Activated T-cell treated with anti-CD3 and anti-CD28 coated beads, Interleukin-2, amount 50 U/mL, for 48 hours (primary cell): ENCODE measurements around the gene SHQ1.

ENCODE experiments used
- DNase-seq, 2 experiments: peaks; one replicate each; pipeline ENCODE4 v3.0.0-alpha.2; 2020

The SHQ1 gene

DNA sequence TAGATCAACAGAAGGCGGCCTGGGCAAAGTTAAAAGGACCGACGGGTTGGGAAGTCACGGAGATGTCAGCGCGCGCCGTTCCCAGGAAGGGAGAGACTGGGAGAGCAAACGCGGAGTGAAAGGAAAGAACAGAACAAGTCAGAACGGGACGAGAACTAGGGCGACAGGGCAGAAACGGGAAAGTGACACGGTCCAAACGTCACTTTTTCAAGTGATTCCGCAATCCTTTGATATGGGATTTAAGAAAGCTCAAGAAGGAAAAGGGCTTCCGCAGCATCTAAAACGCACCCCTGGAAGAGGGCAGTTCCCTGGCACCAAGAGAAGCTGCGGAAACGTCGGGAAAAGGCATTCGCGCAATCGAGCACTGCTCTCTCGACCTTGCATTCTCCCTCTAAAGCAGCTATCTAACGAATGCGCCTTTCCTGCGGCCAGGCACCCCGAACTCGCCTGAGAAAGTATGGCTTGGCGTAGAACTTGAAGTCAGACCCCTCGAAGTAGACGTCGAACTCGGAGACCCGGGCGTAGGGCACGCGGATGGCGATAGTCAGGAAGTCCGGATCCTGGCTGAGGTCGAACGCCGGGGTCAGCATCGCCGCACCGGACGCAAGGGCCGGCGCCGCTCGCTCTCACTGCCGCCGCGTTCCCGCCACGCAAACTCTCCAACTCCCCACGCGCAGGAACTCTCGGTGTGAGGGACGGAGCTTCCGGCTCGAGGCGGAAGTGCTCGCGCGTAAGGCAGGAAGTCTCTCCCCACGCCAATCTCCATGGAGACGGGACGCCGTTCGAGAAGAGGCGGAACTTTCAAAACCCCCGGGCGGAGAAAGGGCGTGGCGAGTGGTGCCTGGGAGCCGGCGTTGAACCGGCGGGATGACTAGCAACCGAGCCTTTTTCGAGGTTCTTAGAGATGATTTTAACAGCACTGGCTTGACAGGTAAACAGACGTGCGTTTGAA is at the start of gene SHQ1:
Gene SHQ1 (minus strand): TSS at position 695 of the 952 bp plus-strand sequence. CDS start 105 bp downstream, at position 590.
- DNase-seq, result peak; percentile 98

DNA sequence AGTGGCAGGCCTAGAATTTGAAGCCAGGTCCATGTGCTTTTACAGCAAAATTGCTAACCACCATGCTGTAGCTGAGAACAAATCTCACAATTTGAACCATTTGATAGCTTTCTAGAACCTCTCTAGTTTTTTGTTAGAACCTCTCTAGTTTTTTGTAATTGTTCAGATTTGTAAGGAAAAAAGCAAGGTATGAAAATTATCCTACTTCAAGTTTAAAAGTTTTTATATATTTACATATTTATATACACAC is 49.4 kb upstream of the SHQ1 start:
- DNase-seq, result no peak

DNA sequence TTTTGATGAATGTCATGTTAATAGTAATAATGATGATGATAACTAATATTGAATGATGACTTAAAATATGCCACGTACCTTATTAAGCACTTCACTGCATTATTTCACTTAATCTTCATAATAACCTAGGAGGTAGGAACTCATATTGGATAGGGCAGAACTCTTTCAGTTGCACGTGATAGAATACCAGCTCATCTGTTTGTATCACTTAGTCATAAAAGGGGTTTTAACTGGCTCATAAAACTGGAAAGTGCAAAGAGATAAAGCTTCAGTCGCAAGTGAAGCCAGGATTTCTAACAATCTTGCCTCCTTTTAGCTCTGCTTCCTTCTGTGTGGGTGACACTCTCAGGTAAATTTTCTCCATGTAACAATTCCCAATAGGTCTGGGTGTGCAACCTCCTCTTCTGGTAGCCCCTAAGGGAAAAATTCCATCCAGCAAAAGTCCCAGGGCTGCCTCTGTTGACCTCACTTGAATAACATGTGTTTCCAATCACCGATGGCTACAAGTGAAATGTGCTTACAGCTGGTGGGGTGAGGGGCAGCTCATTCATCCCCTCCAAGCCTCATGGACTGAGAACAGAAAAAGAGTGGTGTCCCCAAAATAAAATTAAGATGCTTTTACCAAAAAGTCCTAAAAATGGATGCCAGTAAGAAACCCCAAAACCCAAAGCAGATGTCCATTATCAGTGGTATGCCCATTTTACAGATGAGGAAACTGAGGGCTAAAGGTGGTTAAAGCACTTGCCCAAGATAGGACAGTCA is 48.9 kb upstream of the SHQ1 start:
- DNase-seq, result no peak

DNA sequence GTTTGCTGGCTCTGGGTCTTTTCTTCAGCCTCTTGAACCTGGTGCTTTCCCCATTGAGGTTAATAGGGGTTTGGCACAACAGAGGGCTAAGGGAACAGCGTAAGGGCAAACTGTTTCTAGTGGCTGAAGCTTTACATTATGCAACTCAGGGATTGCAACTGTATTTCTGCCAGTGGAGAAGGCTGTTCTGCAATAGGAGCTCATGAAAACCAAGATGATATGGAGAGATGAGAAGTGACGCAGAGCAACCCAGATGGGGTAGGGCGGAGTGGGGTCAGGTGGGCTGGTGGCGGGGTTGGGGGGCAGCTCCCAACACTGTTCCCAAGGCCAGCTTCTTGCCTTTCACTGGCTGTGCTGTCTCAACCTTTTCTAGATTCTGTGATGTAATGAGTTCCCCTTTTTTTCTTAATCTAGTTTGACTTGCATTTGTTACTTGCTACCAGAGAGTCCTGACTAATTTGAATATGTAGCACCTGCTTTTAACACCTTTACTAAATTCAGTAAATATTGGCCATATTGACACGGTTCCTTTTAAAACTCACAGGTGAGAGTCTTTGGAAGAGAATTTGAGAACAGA is 46.8 kb upstream of the SHQ1 start:
- DNase-seq, result no peak

DNA sequence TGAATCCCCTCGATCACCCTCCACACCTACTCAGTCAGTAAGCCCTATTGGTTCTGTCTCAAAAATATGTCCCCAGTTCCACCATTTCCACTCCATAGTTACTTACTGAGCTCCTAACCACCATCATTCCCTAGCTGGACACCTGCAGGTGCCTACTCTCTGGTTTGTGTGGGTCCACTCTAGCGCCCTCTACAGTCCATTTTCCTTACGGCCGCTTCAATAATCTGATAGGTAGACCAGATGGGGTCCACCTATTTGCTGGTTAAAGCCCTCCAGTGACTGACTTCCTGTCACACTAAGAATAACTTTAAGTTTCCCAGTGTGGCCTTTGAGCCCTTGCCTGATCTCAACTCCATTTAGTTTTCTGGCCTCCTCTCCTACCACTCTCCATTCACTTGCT is 44.6 kb upstream of the SHQ1 start:
- peak in 1 of 2 experiments; percentile 27 for DNase-seq

GRCh38 chr3:72892081-72892775 is 44.0 kb upstream of the SHQ1 start:
- no peak for DNase-seq

- no peak for DNase-seq
Measured at GRCh38 chr3:72891053-72891855, 43.0 kb upstream of the SHQ1 start.

DNA sequence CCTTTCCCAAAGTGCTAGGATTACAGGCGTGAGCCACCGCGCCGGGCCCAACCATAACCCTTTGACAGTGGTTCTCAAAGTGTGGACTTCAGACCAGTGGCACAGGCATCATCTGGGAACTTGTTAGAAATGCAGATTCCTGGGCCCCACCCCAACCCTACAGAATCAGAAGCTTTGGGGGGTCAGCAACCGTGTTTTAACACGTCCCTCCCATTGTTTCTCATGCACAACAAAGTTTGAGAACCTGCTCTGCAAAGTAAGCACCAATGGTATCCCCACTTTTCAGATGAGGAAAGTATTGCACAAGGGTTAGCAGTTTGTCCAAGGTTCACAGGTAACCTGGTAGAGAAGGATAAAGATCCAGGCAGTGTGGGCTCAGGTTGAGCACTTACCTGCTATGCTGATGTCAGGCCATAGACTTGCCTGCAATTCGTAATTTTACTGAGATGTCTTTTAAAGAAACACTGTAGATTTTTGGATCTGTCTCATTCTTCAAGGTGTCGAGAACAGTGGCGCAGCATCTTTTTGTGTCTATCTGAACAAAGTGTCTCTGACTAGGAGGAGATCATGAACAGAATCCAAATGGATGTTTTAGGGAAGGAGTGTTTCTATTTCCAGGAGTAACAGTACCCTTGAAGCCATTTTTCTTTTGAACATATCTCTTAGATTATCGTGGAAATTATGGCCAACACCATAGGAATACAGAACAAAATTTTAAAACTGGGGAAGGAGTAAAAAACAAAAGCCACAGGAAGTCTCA is 42.1 kb upstream of the SHQ1 start:
- DNase-seq, result no peak

GRCh38 chr3:72889310-72890165 is 41.3 kb upstream of the SHQ1 start:
- DNase-seq, result no peak

- peak; percentile 33 to 40 for DNase-seq
Measured at GRCh38 chr3:72888546-72889309, 40.5 kb upstream of the SHQ1 start.

- DNase-seq, result peak; percentile 34 to 54
Measured at GRCh38 chr3:72887705-72888545, 39.7 kb upstream of the SHQ1 start, which contains the start of gene GXYLT2. GXYLT2 (plus strand) TSS chr3:72888046; CDS start chr3:72888234, 188 bp downstream.

- DNase-seq, result no peak
Measured at GRCh38 chr3:72887343-72887704, 39.1 kb upstream of the SHQ1 start.

DNA sequence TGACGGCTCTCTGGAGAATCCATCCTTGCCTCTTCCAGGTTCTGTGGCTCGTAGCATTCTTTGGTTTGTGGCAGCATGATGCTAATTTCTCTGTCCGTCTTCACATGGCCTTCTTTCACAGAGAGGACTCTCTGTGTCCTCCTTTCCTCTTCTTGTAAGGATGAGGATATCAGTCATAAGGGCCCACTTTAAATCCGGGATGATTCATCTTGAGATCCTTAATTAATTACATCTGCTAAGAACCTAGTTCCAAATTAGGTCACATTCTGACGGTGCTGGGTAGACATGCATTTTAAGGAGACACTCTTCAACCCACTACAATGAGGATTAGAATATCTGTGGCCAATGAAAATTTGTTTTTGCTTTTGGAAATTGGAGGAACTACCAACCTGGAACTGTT is 23.9 kb upstream of the SHQ1 start:
- no peak for DNase-seq

DNA sequence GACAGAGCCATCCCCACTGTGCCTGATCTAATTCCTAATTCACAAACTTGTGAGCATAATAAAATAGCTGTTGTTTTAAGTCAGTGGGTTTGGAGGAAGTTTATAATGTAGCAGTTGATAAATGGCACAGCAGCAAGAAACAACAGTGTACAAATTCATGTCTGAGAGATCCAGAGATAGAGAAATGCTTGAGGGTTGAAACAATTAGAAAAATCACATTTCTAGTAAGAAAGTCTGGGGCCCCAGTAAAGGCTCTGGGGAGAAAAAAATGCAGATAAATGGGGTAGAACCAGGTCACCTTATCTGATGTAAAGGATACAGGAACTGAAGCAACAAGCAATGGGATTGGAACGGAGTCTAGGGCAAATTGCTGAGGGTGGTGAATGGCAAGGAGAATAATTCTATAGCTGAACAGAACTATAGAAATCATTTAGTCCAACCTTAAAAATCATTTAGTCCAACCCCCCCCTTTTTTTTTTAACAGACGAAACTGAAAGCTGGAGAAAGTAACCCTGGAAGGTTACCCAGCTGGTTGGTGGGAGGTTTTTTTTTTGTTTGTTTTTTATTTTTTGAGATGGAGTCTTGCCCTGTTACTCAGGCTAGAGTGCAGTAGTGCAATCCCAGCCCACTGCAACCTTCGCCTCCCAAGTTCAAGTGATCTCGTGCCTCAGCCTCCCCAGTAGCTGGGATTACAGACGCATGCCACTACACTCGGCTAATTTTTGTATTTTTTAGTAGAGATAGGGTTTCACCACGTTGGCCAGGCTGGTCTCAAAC is 14.3 kb upstream of the SHQ1 start:
- no peak for DNase-seq

- no peak for DNase-seq
Measured at GRCh38 chr3:72860846-72861245, 12.6 kb upstream of the SHQ1 start.

GRCh38 chr3:72860053-72860452 is 11.8 kb upstream of the SHQ1 start:
- DNase-seq, result no peak

GRCh38 chr3:72855001-72855400 is 6.8 kb upstream of the SHQ1 start:
- DNase-seq, result no peak

DNA sequence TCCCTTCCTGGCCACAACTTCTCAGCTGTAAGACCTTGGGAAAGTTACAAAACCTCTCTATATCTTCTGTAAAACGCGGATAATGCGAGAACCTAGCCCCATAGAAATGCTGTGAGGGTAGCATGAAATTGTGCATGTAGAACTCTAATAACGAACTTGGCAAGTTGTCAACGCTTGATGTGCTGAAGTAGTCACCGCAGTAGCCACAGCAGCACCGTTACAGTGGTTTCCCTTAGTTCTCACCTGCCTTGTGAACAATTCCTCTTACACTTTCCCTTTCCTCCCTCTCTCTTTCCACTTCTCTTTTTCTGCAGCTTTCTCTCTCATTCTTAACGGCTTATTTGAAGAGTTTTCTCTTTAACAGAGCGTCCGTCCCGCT is 447 bp upstream of the SHQ1 start:
- DNase-seq, result no peak
